HepG2 (cell line): Measurements from ENCODE around the gene TMEM131. TPM values are rescaled to one million over a fixed set of nuclear protein-coding genes. Genes with fewer than 3 reads are reported as not detected.

Experiments used
- ATAC-seq: fragments of 200-7000 bp; cut with Tn5 transposase; 3 replicates; pipeline ENCODE4 v1.9.1; 2020; ENCODE audit warnings: mild to moderate bottlenecking, moderate library complexity
- BruUV-seq: library from RNA; stranded (reverse); fragments of 400-500 nt; replicated peaks from 2 replicates; lab custom pipeline; 2021; lab: Mats Ljungman, UMichigan
- CTCF ChIA-PET: fragments of 300-600 bp; formaldehyde crosslinking; extraction: SDS; loops from one replicate; lab custom pipeline; 2021; ENCODE audit warnings: low total read pairs, inconsistent platforms, low intra/inter-chr PET ratio; lab: Yijun Ruan, JAX
- POLR2A ChIA-PET: fragments of 350-600 bp; sonication (Branson Sonifier 250); formaldehyde crosslinking; loops from one replicate; lab custom pipeline; 2020; ENCODE audit warnings: antibody characterized with exemption, inconsistent platforms; lab: Yijun Ruan, JAX
- DNase-seq: peaks from one replicate; pipeline ENCODE4 v3.0.0-alpha.2; 2015; ENCODE audit warnings: low spot score
- FAIRE-seq: peaks from 3 replicates; lab custom pipeline; 2011; peaks lifted over from hg19 to GRCh38; lab: Jason Lieb, UNC
- H2AFZ ChIP-seq: one replicate; pipeline ENCODE4 v1.6.1; 2011; ENCODE audit warnings: low read length, inconsistent platforms
- H3K27ac ChIP-seq: fragments of 300-600 bp; 3 replicates; pipeline ENCODE4 v1.8.0; 2011; ENCODE audit warnings: mixed run types, mild to moderate bottlenecking, mixed read lengths, low read length, inconsistent platforms; ENCODE audit not compliant: insufficient read depth; ENCODE audit errors: extremely low read length
- H3K27me3 ChIP-seq, 2 experiments: fragments of 200-600 bp in 1 of 2; 2 replicates in 1 of 2; 3 replicates in 1 of 2; pipeline versions ENCODE4 v1.6.0 to v1.8.0; 2011; ENCODE audit warnings: low read length in 2 of 2, mild to moderate bottlenecking in 2 of 2, moderate library complexity in 2 of 2, inconsistent platforms in 1 of 2; ENCODE audit not compliant: insufficient read depth in 2 of 2, control insufficient read depth in 1 of 2
- H3K36me3 ChIP-seq, 2 experiments: fragments of 200-600 bp in 1 of 2; replicated peaks in 1 of 2; 2 replicates in 1 of 2; 3 replicates in 1 of 2; pipeline versions ENCODE4 v1.5.1 to v1.8.0; 2011; ENCODE audit warnings: low read length in 2 of 2, inconsistent platforms in 1 of 2; ENCODE audit not compliant: insufficient read depth in 2 of 2, control insufficient read depth in 1 of 2
- H3K4me1 ChIP-seq: 2 replicates; pipeline ENCODE4 v1.5.1; 2012; ENCODE audit warnings: low read length, inconsistent platforms; ENCODE audit not compliant: insufficient read depth
- H3K4me2 ChIP-seq: 2 replicates; pipeline ENCODE4 v1.6.0; 2011; ENCODE audit warnings: low read depth, low read length, inconsistent platforms
- H3K4me3 ChIP-seq, 3 experiments: fragments of 200-600 bp in 1 of 3; sonication (generic), shearing (Covaris generic) in 1 of 3; replicated peaks in 1 of 3; 2 replicates each; pipeline ENCODE4 v1.5.1; 2011 to 2016; ENCODE audit warnings: low read length in 3 of 3, inconsistent platforms in 2 of 3, low read depth in 2 of 3, mild to moderate bottlenecking in 2 of 3, control low read depth in 1 of 3, mixed read lengths in 1 of 3; ENCODE audit not compliant: insufficient read depth in 1 of 3
- H3K79me2 ChIP-seq: one replicate; pipeline ENCODE4 v1.6.1; 2011; ENCODE audit warnings: low read length, inconsistent platforms; ENCODE audit not compliant: insufficient read depth
- H3K9ac ChIP-seq: 2 replicates; pipeline ENCODE4 v1.6.0; 2011; ENCODE audit warnings: mild to moderate bottlenecking, low read depth, low read length, inconsistent platforms; ENCODE audit not compliant: insufficient read depth
- H3K9me3 ChIP-seq: 2 replicates; pipeline ENCODE4 v1.5.1; 2012; ENCODE audit warnings: mild to moderate bottlenecking, low read length
- H4K20me1 ChIP-seq: 2 replicates; pipeline ENCODE4 v1.6.0; 2011; ENCODE audit warnings: inconsistent platforms, mild to moderate bottlenecking, low read length, moderate library complexity; ENCODE audit not compliant: insufficient read depth
- THYN1 ChIP-seq: sonication (generic); formaldehyde crosslinking; IDR thresholded peaks from 2 replicates; pipeline ENCODE4 v1.8.1; 2023; ENCODE audit warnings: low read depth, mild to moderate bottlenecking, moderate library complexity, missing genetic modification reagents, borderline replicate concordance
- ZFP36L1 ChIP-seq: sonication (generic); formaldehyde crosslinking; IDR thresholded peaks from 2 replicates; pipeline ENCODE4 v1.8.0; 2022; ENCODE audit warnings: mild to moderate bottlenecking, missing genetic modification reagents, moderate library complexity
- ZNF121 ChIP-seq: sonication (generic); formaldehyde crosslinking; IDR thresholded peaks from 2 replicates; pipeline ENCODE4 v1.5.0; 2020; ENCODE audit warnings: mild to moderate bottlenecking, missing genetic modification reagents
- ZNF180 ChIP-seq: sonication (generic); formaldehyde crosslinking; IDR thresholded peaks from 2 replicates; pipeline ENCODE4 v1.4.0; 2020; ENCODE audit warnings: low read depth, missing genetic modification reagents, borderline replicate concordance
- ZNF20 ChIP-seq: sonication (generic); formaldehyde crosslinking; IDR thresholded peaks from 2 replicates; pipeline ENCODE4 v1.4.0; 2020; ENCODE audit warnings: mild to moderate bottlenecking, moderate library complexity, missing genetic modification reagents
- ZNF652 ChIP-seq: IDR thresholded peaks from 2 replicates; pipeline ENCODE4 v1.6.1; 2016; ENCODE audit warnings: low read depth, borderline replicate concordance
- ZNF772 ChIP-seq: sonication (generic); formaldehyde crosslinking; IDR thresholded peaks from 2 replicates; pipeline ENCODE4 v1.5.0; 2020; ENCODE audit warnings: mild to moderate bottlenecking, missing genetic modification reagents
- WGBS: methylation state at CpG from one replicate; pipeline ENCODE4 v1.1.6; 2017; ENCODE audit warnings: low lambda C conversion rate; 5-methylcytosine and 5-hydroxymethylcytosine counted together
- in situ Hi-C: cut with HindIII; loops from 2 replicates; pipeline ENCODE4 v1.10.0; 2017; ENCODE audit warnings: low pct_unique_long_range_greater_than_20kb; ENCODE audit not compliant: extremely low pct_ligation_motif_present
- intact Hi-C: fragments of 100-400 bp; cut with micrococcal nuclease; formaldehyde crosslinking; loops from one replicate; pipeline ENCODE4 v1.10.0; 2022; ENCODE audit not compliant: unreplicated experiment
- polyA plus RNA-seq, 8 experiments: library from polyadenylated mRNA; depleted of rRNA in 3 of 8; stranded (reverse) in 7 of 8; unstranded in 1 of 8; fragments of >200 nt; fragmentation: Illumina TruSeq in 4 of 8; extraction: Trizol in 4 of 8; gene quantifications; 2 replicates each; pipeline versions ENCODE4 v1.2.1 to v1.2.3, GENCODE V29; 2011 to 2016; ENCODE audit warnings: low read depth in 4 of 8, missing spikeins in 1 of 8, mixed read lengths in 1 of 8; ENCODE audit not compliant: insufficient read depth in 1 of 8
- total RNA-seq, 5 experiments: library from RNA; depleted of rRNA; stranded (reverse); fragments of >200 nt; fragmentation: Illumina TruSeq; extraction: Trizol; gene quantifications; 2 replicates each; pipeline ENCODE4 v1.2.3, GENCODE V29; 2016; ENCODE audit warnings: low read depth in 1 of 5
- TF ChIP-seq, protein P1 (sequence below): sonication (generic); formaldehyde crosslinking; IDR thresholded peaks from 2 replicates; pipeline ENCODE4 v1.5.0; 2020; ENCODE audit warnings: mild to moderate bottlenecking, missing genetic modification reagents
- TF ChIP-seq, protein P2 (sequence below): sonication (generic); formaldehyde crosslinking; IDR thresholded peaks from 2 replicates; pipeline ENCODE4 v1.8.0; 2022; ENCODE audit warnings: missing genetic modification reagents, mild to moderate bottlenecking, borderline replicate concordance

Gene TMEM131
- total and polyA plus RNA-seq, 2 of the 13 experiments (the other 11 are each of a cell fraction or from before 2014, with no cell fraction given), result 17.9 to 19.5 TPM

DNA sequence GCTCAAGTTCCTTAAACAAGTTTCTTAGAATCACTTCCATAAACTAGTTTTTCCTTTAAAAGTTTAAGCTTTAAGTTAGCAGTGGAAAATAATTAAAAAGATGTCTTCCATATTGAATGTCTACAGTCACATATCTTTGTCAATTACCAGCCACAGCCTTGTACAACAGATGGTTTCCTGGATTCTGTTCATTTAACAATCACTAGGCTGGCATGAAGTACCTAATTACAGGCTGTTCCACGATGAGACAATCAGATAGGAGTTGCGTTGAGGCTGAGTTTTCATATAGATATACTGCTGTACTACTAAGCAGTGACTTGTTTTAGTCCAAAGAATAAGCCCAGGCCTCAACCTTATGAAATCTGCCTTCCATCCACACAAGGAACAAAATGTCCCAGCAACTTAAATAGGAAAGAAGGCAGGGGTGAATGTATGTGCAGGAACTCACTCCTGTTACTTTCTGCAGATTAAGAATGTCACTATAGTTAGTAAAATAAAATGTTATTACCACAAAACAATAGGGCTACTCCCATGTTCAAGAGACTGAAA, 151.4 kb downstream of the TMEM131 start:
- H3K4me1 ChIP-seq, result no peaks in the 10 kb centered on the region
- 98% methylated on average over 2 of the region's 2 CpGs for WGBS
- DNase-seq (no peak), ATAC-seq (no peak), FAIRE-seq (no peak)
- no peak overlapping the region for H2AFZ ChIP-seq
- no peak overlapping the region for H3K27ac ChIP-seq
- H3K36me3 ChIP-seq, result peaks cover 3 to 21% of the 10 kb centered on the region in 2 experiments; a peak in 4 of 5 replicates
- POLR2A ChIA-PET, result no interaction called here
- H4K20me1 ChIP-seq, result no peaks in the 10 kb centered on the region
- H3K4me3 ChIP-seq, result no peak overlapping the region
- no peak overlapping the region for H3K4me2 ChIP-seq
- TF ChIP-seq ZNF20 (CRISPR knock-in tag), result no peak
- TF ChIP-seq ZNF121 (CRISPR knock-in tag), result no peak
- no peak for TF ChIP-seq ZNF180 (CRISPR knock-in tag)
- TF ChIP-seq, protein P1, sequence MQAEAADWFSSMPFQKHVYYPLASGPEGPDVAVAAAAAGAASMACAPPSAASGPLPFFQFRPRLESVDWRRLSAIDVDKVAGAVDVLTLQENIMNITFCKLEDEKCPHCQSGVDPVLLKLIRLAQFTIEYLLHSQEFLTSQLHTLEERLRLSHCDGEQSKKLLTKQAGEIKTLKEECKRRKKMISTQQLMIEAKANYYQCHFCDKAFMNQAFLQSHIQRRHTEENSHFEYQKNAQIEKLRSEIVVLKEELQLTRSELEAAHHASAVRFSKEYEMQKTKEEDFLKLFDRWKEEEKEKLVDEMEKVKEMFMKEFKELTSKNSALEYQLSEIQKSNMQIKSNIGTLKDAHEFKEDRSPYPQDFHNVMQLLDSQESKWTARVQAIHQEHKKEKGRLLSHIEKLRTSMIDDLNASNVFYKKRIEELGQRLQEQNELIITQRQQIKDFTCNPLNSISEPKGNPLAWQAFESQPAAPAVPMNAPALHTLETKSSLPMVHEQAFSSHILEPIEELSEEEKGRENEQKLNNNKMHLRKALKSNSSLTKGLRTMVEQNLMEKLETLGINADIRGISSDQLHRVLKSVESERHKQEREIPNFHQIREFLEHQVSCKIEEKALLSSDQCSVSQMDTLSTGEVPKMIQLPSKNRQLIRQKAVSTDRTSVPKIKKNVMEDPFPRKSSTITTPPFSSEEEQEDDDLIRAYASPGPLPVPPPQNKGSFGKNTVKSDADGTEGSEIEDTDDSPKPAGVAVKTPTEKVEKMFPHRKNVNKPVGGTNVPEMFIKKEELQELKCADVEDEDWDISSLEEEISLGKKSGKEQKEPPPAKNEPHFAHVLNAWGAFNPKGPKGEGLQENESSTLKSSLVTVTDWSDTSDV, result no peak
- TF ChIP-seq ZNF652 (CRISPR knock-in tag), result no peak
- TF ChIP-seq, protein P2, sequence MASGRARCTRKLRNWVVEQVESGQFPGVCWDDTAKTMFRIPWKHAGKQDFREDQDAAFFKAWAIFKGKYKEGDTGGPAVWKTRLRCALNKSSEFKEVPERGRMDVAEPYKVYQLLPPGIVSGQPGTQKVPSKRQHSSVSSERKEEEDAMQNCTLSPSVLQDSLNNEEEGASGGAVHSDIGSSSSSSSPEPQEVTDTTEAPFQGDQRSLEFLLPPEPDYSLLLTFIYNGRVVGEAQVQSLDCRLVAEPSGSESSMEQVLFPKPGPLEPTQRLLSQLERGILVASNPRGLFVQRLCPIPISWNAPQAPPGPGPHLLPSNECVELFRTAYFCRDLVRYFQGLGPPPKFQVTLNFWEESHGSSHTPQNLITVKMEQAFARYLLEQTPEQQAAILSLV, result no peak
- no peak for TF ChIP-seq ZNF772
- no peak for TF ChIP-seq THYN1
- no peak for TF ChIP-seq ZFP36L1 (CRISPR knock-in tag)
- BruUV-seq, result no TSS peak
- no peaks in the 10 kb centered on the region for H3K9me3 ChIP-seq
- H3K27me3 ChIP-seq, result no peaks in the 10 kb centered on the region
- in situ Hi-C loops (no loop called here), intact Hi-C loops (no loop called here)
- peaks cover 5% of the 10 kb centered on the region for H3K79me2 ChIP-seq
- H3K9ac ChIP-seq, result no peak overlapping the region
- CTCF ChIA-PET, result no interaction called here
